Smooth muscle cell (in vitro differentiated cells): ENCODE results near the gene FIGNL2. TPM values are rescaled to one million over a fixed set of nuclear protein-coding genes. Genes with fewer than 3 reads are reported as not detected.

Source experiments
- DNase-seq: peaks from one replicate; lab custom pipeline; 2025; ENCODE audit not compliant: unreplicated experiment; lab: John Stamatoyannopoulos, UW
- H2AFZ ChIP-seq: fragments of 200-600 bp; sonication (generic); 2 replicates; pipeline ENCODE4 v1.6.0; 2016; ENCODE audit warnings: antibody characterized with exemption, low read depth, mild to moderate bottlenecking
- H3F3A ChIP-seq: fragments of 200-600 bp; sonication (generic); 2 replicates; pipeline ENCODE4 v1.6.0; 2017; ENCODE audit warnings: antibody characterized with exemption, low read depth
- H3K27ac ChIP-seq: fragments of 200-600 bp; sonication (generic); 2 replicates; pipeline ENCODE4 v1.5.1; 2016; ENCODE audit warnings: low read depth, mild to moderate bottlenecking
- H3K27me3 ChIP-seq: fragments of 200-600 bp; sonication (generic); 2 replicates; pipeline ENCODE4 v1.6.1; 2016; ENCODE audit warnings: low read depth, mild to moderate bottlenecking
- H3K36me3 ChIP-seq: fragments of 200-600 bp; sonication (generic); 2 replicates; pipeline ENCODE4 v1.5.1; 2016; ENCODE audit warnings: low read depth
- H3K4me1 ChIP-seq: fragments of 200-600 bp; sonication (generic); 2 replicates; pipeline ENCODE4 v1.5.1; 2016; ENCODE audit warnings: low read depth
- H3K4me2 ChIP-seq: fragments of 200-600 bp; sonication (generic); 2 replicates; pipeline ENCODE4 v1.6.0; 2016; ENCODE audit warnings: mild to moderate bottlenecking
- H3K4me3 ChIP-seq: fragments of 200-600 bp; sonication (generic); 2 replicates; pipeline ENCODE4 v1.5.1; 2016; ENCODE audit warnings: mild to moderate bottlenecking
- H3K79me2 ChIP-seq: fragments of 200-600 bp; sonication (generic); 2 replicates; pipeline ENCODE4 v1.6.0; 2016; ENCODE audit warnings: low read depth, mild to moderate bottlenecking
- H3K9ac ChIP-seq: fragments of 200-600 bp; sonication (generic); 2 replicates; pipeline ENCODE4 v1.6.0; 2016; ENCODE audit warnings: low read depth
- H3K9me3 ChIP-seq: fragments of 200-600 bp; sonication (generic); replicated peaks from 2 replicates; pipeline ENCODE4 v1.5.1; 2016; ENCODE audit warnings: low read depth
- H4K20me1 ChIP-seq: fragments of 200-600 bp; sonication (generic); 2 replicates; pipeline ENCODE4 v1.6.0; 2016; ENCODE audit warnings: low read depth
- CTCF ChIP-seq: fragments of 200-600 bp; sonication (generic); IDR thresholded peaks from 2 replicates; pipeline ENCODE4 v1.5.1; 2017; ENCODE audit warnings: borderline replicate concordance, mild to moderate bottlenecking, antibody characterized with exemption; ENCODE audit not compliant: insufficient read depth, poor library complexity, severe bottlenecking
- WGBS: methylation state at CpG from one replicate; pipeline ENCODE4 v1.1.7; 2016; ENCODE audit warnings: low lambda C conversion rate; 5-methylcytosine and 5-hydroxymethylcytosine counted together
- polyA plus RNA-seq: library from polyadenylated mRNA; unstranded; fragments of >200 nt; fragmentation: Nextera tagmentation; extraction: Ambion mirVana; gene quantifications from 2 replicates; pipeline ENCODE4 v1.2.1, GENCODE V29; 2016
- total RNA-seq: library from RNA; depleted of rRNA; stranded (reverse); fragments of >200 nt; gene quantifications from 2 replicates; pipeline ENCODE4 v1.2.3, GENCODE V29; 2014

Gene FIGNL2
- 2.3 and 2.7 TPM in 2 replicates for total RNA-seq
- 1.1 TPM in 2 replicates for polyA plus RNA-seq

- Histone ChIP-seq H3K9me3 (no peaks in the 10 kb centered on the region), H3K4me3 (peak within 1 kb of the TSS; percentile 79), H3K27me3 (no peaks in the 10 kb centered on the region), H3F3A (no peaks in the 10 kb centered on the region), H3K4me1 (peaks cover 11% of the 10 kb centered on the region), H3K27ac (peak within 1 kb of the TSS; percentile 60), H3K9ac (peak within 1 kb of the TSS; percentile 73), H3K79me2 (peaks cover 25% of the 10 kb centered on the region), H3K36me3 (no peaks in the 10 kb centered on the region), H4K20me1 (peaks cover 20% of the 10 kb centered on the region), H2AFZ (peak within 1 kb of the TSS; percentile 91), H3K4me2 (peak within 1 kb of the TSS; percentile 100)
- no CpG with 5 or more reads among the region's 51 CpGs for WGBS
- no peak for DNase-seq
- no peak for TF ChIP-seq CTCF
Observed at GRCh38 chr12:51848326-51848727, at the start of gene FIGNL2. TSS of gene FIGNL2 (minus strand) at chr12:51848718. CDS start at chr12:51822413, 26,305 bp downstream.

- Histone ChIP-seq H3K4me2 (no peak overlapping the region), H3K9me3 (no peaks in the 10 kb centered on the region), H3K4me1 (no peaks in the 10 kb centered on the region), H3K27ac (no peak overlapping the region), H3K27me3 (no peaks in the 10 kb centered on the region), H3K4me3 (no peak overlapping the region), H2AFZ (no peak overlapping the region), H3F3A (no peaks in the 10 kb centered on the region), H3K9ac (no peak overlapping the region), H3K79me2 (no peaks in the 10 kb centered on the region), H4K20me1 (no peaks in the 10 kb centered on the region), H3K36me3 (no peaks in the 10 kb centered on the region)
- TF ChIP-seq CTCF, result no peak
- no peak for DNase-seq
- 57% methylated on average over 8 of the region's 8 CpGs for WGBS
Observed at GRCh38 chr12:51897181-51897580, 48.7 kb upstream of the FIGNL2 start.

- H3K27ac ChIP-seq, result no peak overlapping the region
- no peak overlapping the region for H2AFZ ChIP-seq
- no peaks in the 10 kb centered on the region for H3F3A ChIP-seq
- no peak overlapping the region for H3K4me2 ChIP-seq
- no peaks in the 10 kb centered on the region for H3K79me2 ChIP-seq
- no peak for TF ChIP-seq CTCF
- no peaks in the 10 kb centered on the region for H3K27me3 ChIP-seq
- no peaks in the 10 kb centered on the region for H3K36me3 ChIP-seq
- no peaks in the 10 kb centered on the region for H3K4me1 ChIP-seq
- no peak overlapping the region for H3K4me3 ChIP-seq
- H4K20me1 ChIP-seq, result no peaks in the 10 kb centered on the region
- no peak overlapping the region for H3K9ac ChIP-seq
- no peak for DNase-seq
- no peaks in the 10 kb centered on the region for H3K9me3 ChIP-seq
- WGBS, result 77% methylated on average over 3 of the region's 3 CpGs
Observed at GRCh38 chr12:51896236-51896635, 47.7 kb upstream of the FIGNL2 start.

GRCh38 chr12:51895378-51896135 lies 47.0 kb upstream of the FIGNL2 start:
- WGBS, result 83% methylated on average over 8 of the region's 8 CpGs
- no peak overlapping the region for H3K27ac ChIP-seq
- no peak overlapping the region for H2AFZ ChIP-seq

More at GRCh38 chr12:51895378-51896135, 47.0 kb upstream of the FIGNL2 start:
- Histone ChIP-seq H3K4me1 (no peaks in the 10 kb centered on the region), H3K9me3 (no peaks in the 10 kb centered on the region), H3F3A (no peaks in the 10 kb centered on the region), H3K79me2 (no peaks in the 10 kb centered on the region), H4K20me1 (no peaks in the 10 kb centered on the region), H3K27me3 (no peaks in the 10 kb centered on the region), H3K9ac (no peak overlapping the region), H3K4me2 (no peak overlapping the region), H3K36me3 (no peaks in the 10 kb centered on the region), H3K4me3 (no peak overlapping the region)
- TF ChIP-seq CTCF, result no peak
- DNase-seq, result no peak
